HG03025 (cell line): Measurements from ENCODE around the gene XKRX.

Source experiments
- ATAC-seq: cut with Tn5 transposase; IDR thresholded peaks from one replicate; pipeline ENCODE4 v1.9.1; 2021; ENCODE audit warnings: mild to moderate bottlenecking, moderate library complexity; ENCODE audit not compliant: unreplicated experiment, low FRiP score

XKRX gene

GRCh38 chrX:100928660-100929613, at the start of gene XKRX:
Gene XKRX (minus strand): TSS chrX:100928917. CDS start chrX:100928304, 613 bp downstream.
- peak; percentile 56 for ATAC-seq

GRCh38 chrX:100976211-100976610, 47.5 kb upstream of the XKRX start:
- ATAC-seq: no peak

GRCh38 chrX:100975212-100975611, 46.5 kb upstream of the XKRX start:
- ATAC-seq: no peak

GRCh38 chrX:100973411-100973810, 44.7 kb upstream of the XKRX start:
- ATAC-seq: no peak

GRCh38 chrX:100969936-100970335, 41.2 kb upstream of the XKRX start:
- ATAC-seq: no peak

- ATAC-seq: no peak
These were observed 40.7 kb upstream of the XKRX start, which contains the start of gene ARL13A for GRCh38 chrX:100969408-100969807. Gene ARL13A (plus strand): TSS chrX:100969708. CDS start chrX:100973690, 3,982 bp downstream.

GRCh38 chrX:100964362-100964761, 35.6 kb upstream of the XKRX start:
- ATAC-seq: no peak

- no peak for ATAC-seq
These were observed 34.1 kb upstream of the XKRX start for GRCh38 chrX:100962811-100963210.

- ATAC-seq: no peak
These were observed 19.8 kb upstream of the XKRX start for GRCh38 chrX:100948557-100948956.

GRCh38 chrX:100946299-100946927, 17.7 kb upstream of the XKRX start:
- ATAC-seq: no peak

GRCh38 chrX:100944601-100945000, 15.9 kb upstream of the XKRX start:
- no peak for ATAC-seq

GRCh38 chrX:100939333-100939732, 10.6 kb upstream of the XKRX start:
- ATAC-seq: no peak

- no peak for ATAC-seq
These were observed 7.0 kb upstream of the XKRX start for GRCh38 chrX:100935767-100936166.

GRCh38 chrX:100931925-100932285, 3.2 kb upstream of the XKRX start:
- no peak for ATAC-seq

- ATAC-seq: peak; percentile 52
These were observed 2.7 kb upstream of the XKRX start for GRCh38 chrX:100931218-100931924.

GRCh38 chrX:100926453-100926852, 2.3 kb downstream of the XKRX start:
- ATAC-seq: no peak

GRCh38 chrX:100924375-100924774, 4.3 kb downstream of the XKRX start:
- no peak for ATAC-seq

- no peak for ATAC-seq
These were observed 13.2 kb downstream of the XKRX start for GRCh38 chrX:100915562-100915961.

GRCh38 chrX:100913111-100913510, 15.6 kb downstream of the XKRX start:
- no peak for ATAC-seq

- ATAC-seq: no peak
These were observed 17.0 kb downstream of the XKRX start for GRCh38 chrX:100911731-100912130.

- ATAC-seq: no peak
These were observed 23.1 kb downstream of the XKRX start for GRCh38 chrX:100905620-100906019.
